Effector CD8-positive, alpha-beta T cell (primary cell): ENCODE measurements around the gene BCAP29.
"Not testable (repeated sequence)": the region's sequence is repeated elsewhere in the genome, so short reads cannot be mapped to it uniquely, and the experiment has no call there.

Experiments
- DNase-seq: peaks from one replicate; lab custom pipeline; 2025; lab: John Stamatoyannopoulos, UW

The BCAP29 gene

GRCh38 chr7:107627002-107627401, 47.0 kb downstream of the BCAP29 start:
- no peak for DNase-seq

GRCh38 chr7:107628461-107629064, 48.5 kb downstream of the BCAP29 start:
- DNase-seq: no peak

- no peak for DNase-seq
Measured at GRCh38 chr7:107630342-107630741, 50.3 kb downstream of the BCAP29 start.

- no peak for DNase-seq
Measured at GRCh38 chr7:107631588-107632491, 51.8 kb downstream of the BCAP29 start.

GRCh38 chr7:107632492-107632865, 52.4 kb downstream of the BCAP29 start:
- no peak for DNase-seq

GRCh38 chr7:107638594-107638993, 58.5 kb downstream of the BCAP29 start:
- no peak for DNase-seq

- not testable (repeated sequence) for DNase-seq
Measured at GRCh38 chr7:107639070-107639469, 59.0 kb downstream of the BCAP29 start.

- DNase-seq: no peak
Measured at GRCh38 chr7:107641676-107642075, 61.6 kb downstream of the BCAP29 start.

GRCh38 chr7:107642501-107642900, 62.5 kb downstream of the BCAP29 start:
- no peak for DNase-seq

GRCh38 chr7:107643407-107643806, 63.4 kb downstream of the BCAP29 start:
- no peak for DNase-seq

- no peak for DNase-seq
Measured at GRCh38 chr7:107643938-107644308, 63.9 kb downstream of the BCAP29 start.

GRCh38 chr7:107644309-107644974, 64.4 kb downstream of the BCAP29 start:
- no peak for DNase-seq

- no peak for DNase-seq
Measured at GRCh38 chr7:107652642-107653041, 72.6 kb downstream of the BCAP29 start.

- no peak for DNase-seq
Measured at GRCh38 chr7:107658467-107658866, 78.4 kb downstream of the BCAP29 start.

- DNase-seq: no peak
Measured at GRCh38 chr7:107659666-107660065, 79.6 kb downstream of the BCAP29 start.

GRCh38 chr7:107660381-107661080, 80.5 kb downstream of the BCAP29 start, which contains the start of gene SLC26A4:
Gene SLC26A4 (plus strand): TSS chr7:107660828. CDS start chr7:107661642, 814 bp downstream.
- no peak for DNase-seq

GRCh38 chr7:107661081-107661864, 81.2 kb downstream of the BCAP29 start:
- DNase-seq: no peak

GRCh38 chr7:107661865-107662379, 81.9 kb downstream of the BCAP29 start:
- DNase-seq: no peak

- no peak for DNase-seq
Measured at GRCh38 chr7:107663196-107663595, 83.2 kb downstream of the BCAP29 start.

- no peak for DNase-seq
Measured at GRCh38 chr7:107666790-107667189, 86.7 kb downstream of the BCAP29 start.

- no peak for DNase-seq
Measured at GRCh38 chr7:107667341-107667740, 87.3 kb downstream of the BCAP29 start.
